Kidney (tissue), 14 donors: ENCODE measurements around the gene KLHL2. TPM values are rescaled to one million over a fixed set of nuclear protein-coding genes. Genes with fewer than 3 reads are reported as not detected.

ENCODE experiments used
- DNase-seq, 5 donors: peaks; one replicate each; pipeline ENCODE4 v3.0.0-alpha.2; 2013 to 2020
- FAIRE-seq: peaks from 2 replicates; lab custom pipeline; 2012; peaks lifted over from hg19 to GRCh38; lab: Jason Lieb, UNC
- H3K27ac ChIP-seq, 2 donors: one replicate each; pipeline ENCODE4 v1.7.0; 2013; ENCODE audit warnings: low read depth in 2 of 2, low read length in 2 of 2, inconsistent platforms in 1 of 2
- H3K27me3 ChIP-seq: one replicate; pipeline ENCODE4 v1.7.1; 2013; ENCODE audit warnings: low read length, inconsistent platforms; ENCODE audit not compliant: control insufficient read depth, insufficient read depth
- H3K36me3 ChIP-seq, 3 donors: one replicate each; pipeline versions ENCODE4 v1.7.0 to v1.7.1; 2013; ENCODE audit warnings: low read length in 3 of 3, control low read depth in 1 of 3, inconsistent platforms in 1 of 3; ENCODE audit not compliant: insufficient read depth in 3 of 3, control insufficient read depth in 2 of 3
- H3K4me1 ChIP-seq, 3 donors: one replicate each; pipeline versions ENCODE4 v1.7.0 to v1.7.1; 2013; ENCODE audit warnings: low read length in 3 of 3, inconsistent platforms in 1 of 3, low read depth in 1 of 3; ENCODE audit not compliant: control insufficient read depth in 2 of 3, insufficient read depth in 2 of 3
- H3K4me3 ChIP-seq, 3 donors: one replicate each; pipeline versions ENCODE4 v1.7.0 to v1.8.1; 2013; ENCODE audit warnings: low read length in 3 of 3, control low read depth in 1 of 3, inconsistent platforms in 1 of 3
- H3K9ac ChIP-seq, 3 donors: one replicate each; pipeline versions ENCODE4 v1.7.0 to v1.7.1; 2013; ENCODE audit warnings: low read length in 3 of 3, control low read depth in 1 of 3, inconsistent platforms in 1 of 3
- H3K9me3 ChIP-seq, 3 donors: one replicate each; pipeline versions ENCODE4 v1.7.0 to v1.7.1; 2013; ENCODE audit warnings: low read length in 3 of 3, control low read depth in 1 of 3, inconsistent platforms in 1 of 3; ENCODE audit not compliant: control insufficient read depth in 2 of 3, insufficient read depth in 1 of 3
- CTCF ChIP-seq: IDR thresholded peaks from 3 replicates; pipeline ENCODE4 v1.5.1; 2012; ENCODE audit warnings: mild to moderate bottlenecking, moderate library complexity, borderline replicate concordance; ENCODE audit not compliant: insufficient read depth; ENCODE audit errors: extremely low read depth
- intact Hi-C: fragments of 100-400 bp; cut with DNase I; formaldehyde crosslinking; loops from one replicate; pipeline ENCODE4 v1.11.1; 2022
- polyA plus RNA-seq: library from polyadenylated mRNA; stranded (reverse); fragments of 350-450 nt; fragmentation: Illumina TruSeq; extraction: RNeasy Lipid Tissue Mini Kit (QIAGEN cat#74804); gene quantifications from one replicate; pipeline ENCODE4 v1.2.3, GENCODE V29; 2014; ENCODE audit warnings: low read depth, low replicate concordance; ENCODE audit not compliant: insufficient read depth
- total RNA-seq: library from RNA; stranded (reverse); fragmentation: NEBNext Ultra II Directional; extraction: Animal tissue kit (Norgen Biotek cat#: 25700); gene quantifications from one replicate; pipeline ENCODE4 v1.2.1, GENCODE V29; 2021
- donor health status: control.
- donor health status: control.
- donor health status: control.
- donor health status: control.
- donor health status: control.
- donor health status: DM: yes; HTN: yes; CAD: no.
- donor health status: Normal renal cell carcinoma (clear cell type).

KLHL2 gene
- total and polyA plus RNA-seq, 2 donors from 2014 or later = 11.5 to 44.4 TPM

GRCh38 chr4:165208221-165208652 is 876 bp downstream of the KLHL2 start:
- Histone ChIP-seq H3K4me1 (peaks cover 2 to 8% (median 4%) of the 10 kb centered on the region in 3 donors), H3K4me3 (peak overlapping the region; percentile 79 to 88 (median 87)), H3K27me3 (no peaks in the 10 kb centered on the region), H3K36me3 (no peaks in the 10 kb centered on the region), H3K9ac (peak overlapping the region; percentile 72 to 74 (median 74)), H3K27ac (peak overlapping the region in 1 of 2 donors; percentile 81), H3K9me3 (no peaks in the 10 kb centered on the region)
- intact Hi-C loops = no loop called here
- TF ChIP-seq CTCF = no peak
- no peak for DNase-seq
- FAIRE-seq = no peak

- DNase-seq (no peak), FAIRE-seq (no peak)
- Histone ChIP-seq H3K9ac (peak overlapping the region in 2 of 3 donors; percentile 2 to 43), H3K4me1 (peaks cover 2 to 8% (median 4%) of the 10 kb centered on the region in 3 donors), H3K27me3 (no peaks in the 10 kb centered on the region), H3K36me3 (no peaks in the 10 kb centered on the region), H3K9me3 (no peaks in the 10 kb centered on the region), H3K4me3 (peak overlapping the region in 2 of 3 donors; percentile 79 to 88), H3K27ac (peak overlapping the region in 1 of 2 donors; percentile 48)
- intact Hi-C loops = no loop called here
- TF ChIP-seq CTCF = no peak
Measured at GRCh38 chr4:165208741-165209388, 1.5 kb downstream of the KLHL2 start.

GRCh38 chr4:165209796-165210195 is 2.4 kb downstream of the KLHL2 start:
- Histone ChIP-seq H3K4me3 (no peak overlapping the region), H3K36me3 (no peaks in the 10 kb centered on the region), H3K4me1 (peaks cover 2 to 8% (median 4%) of the 10 kb centered on the region in 3 donors), H3K9me3 (no peaks in the 10 kb centered on the region), H3K9ac (no peak overlapping the region), H3K27me3 (no peaks in the 10 kb centered on the region), H3K27ac (no peak overlapping the region)
- no peak for DNase-seq
- TF ChIP-seq CTCF = no peak
- FAIRE-seq = no peak
- intact Hi-C loops = no loop called here
